ENCODE measurements around the gene C10orf62. TPM values are rescaled to one million over a fixed set of nuclear protein-coding genes. Genes with fewer than 3 reads are reported as not detected.

The C10orf62 gene
- total and polyA plus RNA-seq, 2 of the 8 experiments (the other 6 are each of a cell fraction or from before 2014, with no cell fraction given) = 0.05 TPM; not detected in 1

GRCh38 chr10:97629289-97629688, 39.8 kb downstream of the C10orf62 start:
- Histone ChIP-seq H4K20me1 (replicated peaks in 1 of 2; ENCODE audit: control insufficient read depth in 1 of 2, insufficient read depth in 2 of 2, low read length in 2 of 2) (no peaks in the 10 kb centered on the region), H2BK20ac (ENCODE audit: low read length) (no peak overlapping the region), H3K56ac (replicated peaks; ENCODE audit: insufficient read length, low read depth, low read length) (no peak overlapping the region), H2BK12ac (ENCODE audit: low read depth, low read length) (no peak overlapping the region), H4K5ac (ENCODE audit: insufficient read length, low read depth, low read length) (no peak overlapping the region), H3K9me3 (ENCODE audit: insufficient read depth in 2 of 2, low read depth in 1 of 2, low read length in 1 of 2) (no peaks in the 10 kb centered on the region), H2BK15ac (ENCODE audit: low read length) (no peak overlapping the region), H3K4ac (replicated peaks; ENCODE audit: insufficient read length, low read depth, low read length) (no peak overlapping the region), H2BK5ac (ENCODE audit: low read depth, low read length) (no peak overlapping the region), H3K4me2 (ENCODE audit: insufficient read depth in 1 of 2, low read depth in 2 of 2, low read length in 2 of 2) (no peak overlapping the region), H3K79me1 (ENCODE audit: low read depth, low read length) (no peaks in the 10 kb centered on the region), H3K9ac (replicated peaks in 1 of 4; ENCODE audit: extremely low read depth in 1 of 4, low read depth in 3 of 4, low read length in 3 of 4) (no peak overlapping the region), H2AFZ (ENCODE audit: low read length) (no peak overlapping the region), H3K27me3 (replicated peaks in 1 of 4; ENCODE audit: control insufficient read depth in 3 of 4, extremely low read depth in 1 of 4, insufficient read depth in 3 of 4, low read length in 3 of 4) (no peaks in the 10 kb centered on the region), H4K91ac (replicated peaks; ENCODE audit: insufficient read length, low read length) (no peak overlapping the region), H2AK5ac (ENCODE audit: low read depth, low read length) (no peak overlapping the region), H3K18ac (ENCODE audit: extremely low read depth, low read length) (no peak overlapping the region), H3K27ac (ENCODE audit: low read depth, low read length) (no peak overlapping the region), H3K79me2 (ENCODE audit: control insufficient read depth in 1 of 2, insufficient read depth in 2 of 2, low read length in 2 of 2) (peaks cover 0 to 11% of the 10 kb centered on the region in 2 experiments; a peak in 2 of 4 replicates), H3K36me3 (ENCODE audit: control insufficient read depth in 2 of 4, insufficient read depth in 4 of 4, low read length in 3 of 4) (no peaks in the 10 kb centered on the region), H3K14ac (ENCODE audit: insufficient read length) (no peak overlapping the region), H2BK120ac (replicated peaks; ENCODE audit: low read depth, low read length) (no peak overlapping the region), H3K23me2 (ENCODE audit: low read depth, low read length) (no peaks in the 10 kb centered on the region; the same call in 1 of the 2 replicates), H4K8ac (ENCODE audit: extremely low read depth, insufficient read depth, low read length) (no peak overlapping the region), H3K4me3 (ENCODE audit: extremely low read depth in 1 of 4, insufficient read depth in 2 of 4, low read depth in 3 of 4, low read length in 4 of 4) (no peak overlapping the region), H3K4me1 (replicated peaks in 1 of 4; ENCODE audit: control insufficient read depth in 3 of 4, insufficient read depth in 4 of 4, low read length in 3 of 4) (peaks cover 0 to 4% (median 1%) of the 10 kb centered on the region in 4 experiments; a peak in 2 of 7 replicates), H3K23ac (ENCODE audit: insufficient read length) (no peak overlapping the region)
- no peak for FAIRE-seq
- POLR2A ChIA-PET (ENCODE audit: partially characterized antibody) = no interaction called here
- 94% methylated on average over 5 of the region's 5 CpGs; no CpG with 5 or more reads in 1 of the 2 experiments for WGBS, 2 experiments (ENCODE audit: extremely low coverage in 1 of 2, insufficient coverage in 1 of 2, insufficient read length in 1 of 2, insufficient replicate concordance in 2 of 2, low coverage in 1 of 2, low lambda C conversion rate in 2 of 2, missing lambda C conversion rate in 1 of 2)
- no peak for TF ChIP-seq SIN3A (conservative IDR thresholded peaks at IDR 0.05 in 1 of 2, IDR thresholded peaks at IDR 0.05 in 1 of 2; ENCODE audit: low read depth in 1 of 2, low read length in 2 of 2)
- TF ChIP-seq E2F6 (IDR thresholded peaks at IDR 0.05) = no peak
- TF ChIP-seq USF2 (IDR thresholded peaks at IDR 0.05; ENCODE audit: low read length) = no peak
- TF ChIP-seq KDM4A (IDR thresholded peaks at IDR 0.05; ENCODE audit: low read depth, low read length, severe bottlenecking) = no peak
- TF ChIP-seq EZH2 (IDR thresholded peaks at IDR 0.05; ENCODE audit: low read depth, low read length, severe bottlenecking) = no peak
- DNase-seq (ENCODE audit: low read depth in 1 of 2, low spot score in 2 of 2) = no peak
- CTCF ChIA-PET (ENCODE audit: partially characterized antibody) = interaction anchor here (1.0 kb wide), 1 partner anchor 54 kb away, joined by 3 read pairs; no protein-coding TSS in a partner anchor
